Measurements from ENCODE around the gene SPATA16.
"Not testable (repeated sequence)": the region's sequence is repeated elsewhere in the genome, so short reads cannot be mapped to it uniquely, and the experiment has no call there.

The SPATA16 gene

GRCh38 chr3:172868582-172869200 lies 272.3 kb downstream of the SPATA16 start:
- TF ChIP-seq ZNF274 (IDR thresholded peaks at IDR 0.05; ENCODE audit: low read depth, low read length) (no peak), SUZ12 (IDR thresholded peaks at IDR 0.05; ENCODE audit: extremely low read depth, insufficient read depth, insufficient read length) (no peak), YY1 (IDR thresholded peaks at IDR 0.05; ENCODE audit: insufficient read depth, insufficient read length) (no peak)
- no peaks in the 10 kb centered on the region for H3K27me3 ChIP-seq (ENCODE audit: insufficient read depth, insufficient read length)
- H3K4me1 ChIP-seq (ENCODE audit: insufficient read depth, insufficient read length): no peaks in the 10 kb centered on the region
- H3K4me3 ChIP-seq (ENCODE audit: insufficient read length, low read depth): no peak overlapping the region
- H3K36me3 ChIP-seq (ENCODE audit: insufficient read depth, insufficient read length, low read length): no peaks in the 10 kb centered on the region
- H3K9ac ChIP-seq (ENCODE audit: insufficient read length, low read depth): no peak overlapping the region
- no peaks in the 10 kb centered on the region; the same call in 1 of the 2 replicates for H3K9me3 ChIP-seq (ENCODE audit: insufficient read depth, low read length)
- no peak for DNase-seq (ENCODE audit: low read depth, low spot score)

DNA sequence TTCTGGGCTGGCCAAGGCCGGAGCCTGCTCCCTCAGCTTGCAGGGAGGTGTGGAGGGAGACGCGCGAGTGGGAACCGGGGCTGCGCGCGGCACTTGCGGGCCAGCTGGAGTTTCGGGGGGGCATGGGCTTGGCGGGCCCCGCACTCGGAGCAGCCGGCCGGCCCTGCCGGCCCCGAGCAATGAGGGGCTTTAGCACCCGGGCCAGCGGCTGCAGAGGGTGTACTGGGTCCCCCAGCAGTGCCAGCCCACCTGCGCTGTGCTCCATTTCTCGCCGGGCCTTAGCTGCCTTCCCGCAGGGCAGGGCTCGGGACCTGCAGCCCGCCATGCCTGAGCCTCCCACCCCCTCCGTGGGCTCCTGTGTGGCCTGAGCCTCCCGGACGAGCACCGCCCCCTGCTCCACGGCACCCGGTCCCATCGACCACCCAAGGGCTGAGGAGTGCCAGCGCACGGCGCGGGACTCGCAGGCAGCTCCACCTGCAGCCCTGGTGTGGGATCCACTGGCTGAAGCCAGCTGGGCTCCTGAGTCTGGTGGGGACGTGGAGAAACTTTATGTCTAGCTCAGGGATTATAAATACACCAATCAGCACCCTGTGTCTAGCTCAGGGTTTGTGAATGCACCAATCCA lies 274.2 kb downstream of the SPATA16 start:
- H3K9me3 ChIP-seq (ENCODE audit: insufficient read depth, low read length); H3K4me3 ChIP-seq (ENCODE audit: insufficient read length, low read depth); H3K9ac ChIP-seq (ENCODE audit: insufficient read length, low read depth); H3K36me3 ChIP-seq (ENCODE audit: insufficient read depth, insufficient read length, low read length); DNase-seq (ENCODE audit: low read depth, low spot score); H3K27me3 ChIP-seq (ENCODE audit: insufficient read depth, insufficient read length); H3K4me1 ChIP-seq (ENCODE audit: insufficient read depth, insufficient read length): not testable (repeated sequence)

- TF ChIP-seq SUZ12 (IDR thresholded peaks at IDR 0.05; ENCODE audit: extremely low read depth, insufficient read depth, insufficient read length): no peak
- TF ChIP-seq YY1 (IDR thresholded peaks at IDR 0.05; ENCODE audit: insufficient read depth, insufficient read length): no peak
- TF ChIP-seq ZNF274 (IDR thresholded peaks at IDR 0.05; ENCODE audit: low read depth, low read length): no peak
- no peak overlapping the region for H3K4me3 ChIP-seq (ENCODE audit: insufficient read length, low read depth)
- no peaks in the 10 kb centered on the region for H3K27me3 ChIP-seq (ENCODE audit: insufficient read depth, insufficient read length)
- 0 out of 2 replicates have a peak, but pooled peaks cover 9% of the 10 kb centered on the region for H3K9me3 ChIP-seq (ENCODE audit: insufficient read depth, low read length)
- no peak for DNase-seq (ENCODE audit: low read depth, low spot score)
- H3K4me1 ChIP-seq (ENCODE audit: insufficient read depth, insufficient read length): no peaks in the 10 kb centered on the region
- no peaks in the 10 kb centered on the region for H3K36me3 ChIP-seq (ENCODE audit: insufficient read depth, insufficient read length, low read length)
- no peak overlapping the region for H3K9ac ChIP-seq (ENCODE audit: insufficient read length, low read depth)
Measured at GRCh38 chr3:172859041-172859440, 282.0 kb downstream of the SPATA16 start.

DNA sequence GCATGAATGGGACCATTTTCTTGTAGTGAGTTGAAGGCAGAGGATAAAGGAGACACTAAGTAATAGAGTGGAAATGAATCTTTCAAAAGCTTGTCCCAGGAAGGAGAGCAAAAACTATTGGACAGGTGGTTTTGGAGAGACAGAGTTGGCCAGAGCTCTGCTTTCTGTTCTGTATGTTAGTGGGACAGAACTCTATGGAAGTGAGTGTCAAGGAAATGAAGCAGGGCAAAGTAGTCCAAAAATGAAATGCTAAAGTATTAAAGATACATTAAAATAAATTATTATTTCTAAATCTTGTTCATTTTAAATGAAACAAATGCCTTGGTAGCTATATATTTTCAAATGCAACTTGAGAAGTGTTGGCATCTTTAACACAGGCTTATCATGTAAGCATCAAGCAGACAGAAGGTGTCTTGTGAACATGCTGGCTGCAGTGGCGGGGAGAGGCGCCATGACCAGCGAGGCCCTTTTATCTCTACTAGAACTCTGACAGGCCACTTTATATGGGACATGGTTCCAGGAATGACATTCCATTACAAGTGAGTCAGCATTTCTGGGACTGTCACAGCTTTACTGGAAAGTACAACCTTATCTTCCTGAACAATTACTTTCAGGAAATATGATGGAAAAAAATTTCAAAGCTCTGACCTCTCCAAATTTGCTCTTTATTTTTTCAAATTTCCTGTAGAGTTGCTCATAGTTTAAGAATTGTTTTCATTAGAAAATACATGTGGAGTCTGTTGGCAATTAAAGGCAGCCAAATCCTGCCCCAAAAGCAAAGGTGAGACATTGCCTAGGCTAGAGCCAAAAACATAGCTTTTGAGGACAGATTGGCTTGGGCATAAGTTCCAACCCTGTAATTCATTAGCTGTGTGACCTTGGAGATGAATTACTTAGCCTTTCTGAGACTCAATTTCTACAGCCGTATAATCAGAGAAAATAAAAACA lies 284.0 kb downstream of the SPATA16 start:
- Histone ChIP-seq H3K9me3 (ENCODE audit: insufficient read depth, low read length) (0 out of 2 replicates have a peak, but pooled peaks cover 2% of the 10 kb centered on the region), H3K4me1 (ENCODE audit: insufficient read depth, insufficient read length) (no peaks in the 10 kb centered on the region), H3K27me3 (ENCODE audit: insufficient read depth, insufficient read length) (no peaks in the 10 kb centered on the region), H3K4me3 (ENCODE audit: insufficient read length, low read depth) (no peak overlapping the region), H3K36me3 (ENCODE audit: insufficient read depth, insufficient read length, low read length) (no peaks in the 10 kb centered on the region), H3K9ac (ENCODE audit: insufficient read length, low read depth) (no peak overlapping the region)
- DNase-seq (ENCODE audit: low read depth, low spot score): no peak
- TF ChIP-seq YY1 (IDR thresholded peaks at IDR 0.05; ENCODE audit: insufficient read depth, insufficient read length) (no peak), ZNF274 (IDR thresholded peaks at IDR 0.05; ENCODE audit: low read depth, low read length) (no peak), SUZ12 (IDR thresholded peaks at IDR 0.05; ENCODE audit: extremely low read depth, insufficient read depth, insufficient read length) (no peak)

GRCh38 chr3:172855037-172855436 lies 286.0 kb downstream of the SPATA16 start:
- DNase-seq (ENCODE audit: low read depth, low spot score): no peak
- no peak for TF ChIP-seq YY1 (IDR thresholded peaks at IDR 0.05; ENCODE audit: insufficient read depth, insufficient read length)
- no peaks in the 10 kb centered on the region for H3K4me1 ChIP-seq (ENCODE audit: insufficient read depth, insufficient read length)
- no peaks in the 10 kb centered on the region for H3K36me3 ChIP-seq (ENCODE audit: insufficient read depth, insufficient read length, low read length)
- no peaks in the 10 kb centered on the region for H3K9me3 ChIP-seq (ENCODE audit: insufficient read depth, low read length)
- no peak overlapping the region for H3K9ac ChIP-seq (ENCODE audit: insufficient read length, low read depth)
- no peaks in the 10 kb centered on the region for H3K27me3 ChIP-seq (ENCODE audit: insufficient read depth, insufficient read length)
- no peak overlapping the region for H3K4me3 ChIP-seq (ENCODE audit: insufficient read length, low read depth)

- Histone ChIP-seq H3K9me3 (ENCODE audit: insufficient read depth, low read length) (no peaks in the 10 kb centered on the region), H3K9ac (ENCODE audit: insufficient read length, low read depth) (no peak overlapping the region), H3K27me3 (ENCODE audit: insufficient read depth, insufficient read length) (no peaks in the 10 kb centered on the region), H3K36me3 (ENCODE audit: insufficient read depth, insufficient read length, low read length) (no peaks in the 10 kb centered on the region), H3K4me3 (ENCODE audit: insufficient read length, low read depth) (no peak overlapping the region), H3K4me1 (ENCODE audit: insufficient read depth, insufficient read length) (no peaks in the 10 kb centered on the region)
- TF ChIP-seq SUZ12 (IDR thresholded peaks at IDR 0.05; ENCODE audit: extremely low read depth, insufficient read depth, insufficient read length) (no peak), YY1 (IDR thresholded peaks at IDR 0.05; ENCODE audit: insufficient read depth, insufficient read length) (no peak), ZNF274 (IDR thresholded peaks at IDR 0.05; ENCODE audit: low read depth, low read length) (no peak)
- DNase-seq (ENCODE audit: low read depth, low spot score): peak; percentile 55
Measured at GRCh38 chr3:172853921-172854666, 286.9 kb downstream of the SPATA16 start.

DNA sequence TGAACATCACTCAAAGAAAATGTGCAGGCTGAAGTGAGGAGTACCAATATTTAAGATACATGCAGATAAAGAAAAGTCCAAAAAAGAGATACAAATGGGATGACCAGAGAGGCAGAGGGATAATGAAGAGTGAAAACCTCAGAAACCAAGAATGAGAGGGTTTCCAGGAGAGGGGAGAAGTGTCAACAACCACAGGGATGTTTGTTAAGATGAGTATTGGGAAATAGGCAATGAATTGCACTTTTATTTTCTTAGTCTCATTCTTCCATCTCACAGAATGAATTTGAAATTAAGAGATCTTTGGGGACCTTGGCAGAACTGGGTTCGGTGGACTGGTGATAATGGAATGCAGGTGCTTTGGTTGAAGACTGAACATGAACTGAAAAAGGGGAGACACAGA lies 288.0 kb downstream of the SPATA16 start:
- no peaks in the 10 kb centered on the region for H3K36me3 ChIP-seq (ENCODE audit: insufficient read depth, insufficient read length, low read length)
- H3K4me1 ChIP-seq (ENCODE audit: insufficient read depth, insufficient read length): no peaks in the 10 kb centered on the region
- no peak for TF ChIP-seq YY1 (IDR thresholded peaks at IDR 0.05; ENCODE audit: insufficient read depth, insufficient read length)
- no peak for TF ChIP-seq SUZ12 (IDR thresholded peaks at IDR 0.05; ENCODE audit: extremely low read depth, insufficient read depth, insufficient read length)
- no peak for TF ChIP-seq ZNF274 (IDR thresholded peaks at IDR 0.05; ENCODE audit: low read depth, low read length)
- H3K4me3 ChIP-seq (ENCODE audit: insufficient read length, low read depth): no peak overlapping the region
- DNase-seq (ENCODE audit: low read depth, low spot score): no peak
- no peak overlapping the region for H3K9ac ChIP-seq (ENCODE audit: insufficient read length, low read depth)
- no peaks in the 10 kb centered on the region for H3K9me3 ChIP-seq (ENCODE audit: insufficient read depth, low read length)
- H3K27me3 ChIP-seq (ENCODE audit: insufficient read depth, insufficient read length): no peaks in the 10 kb centered on the region

Data from NT2/D1 (cell line).